ENCODE results near the gene ESR2. TPM values are rescaled to one million over a fixed set of nuclear protein-coding genes. Genes with fewer than 3 reads are reported as not detected.

Gene ESR2
- polyA plus RNA-seq, 3 donors = 0.04 TPM; not detected in 2

DNA sequence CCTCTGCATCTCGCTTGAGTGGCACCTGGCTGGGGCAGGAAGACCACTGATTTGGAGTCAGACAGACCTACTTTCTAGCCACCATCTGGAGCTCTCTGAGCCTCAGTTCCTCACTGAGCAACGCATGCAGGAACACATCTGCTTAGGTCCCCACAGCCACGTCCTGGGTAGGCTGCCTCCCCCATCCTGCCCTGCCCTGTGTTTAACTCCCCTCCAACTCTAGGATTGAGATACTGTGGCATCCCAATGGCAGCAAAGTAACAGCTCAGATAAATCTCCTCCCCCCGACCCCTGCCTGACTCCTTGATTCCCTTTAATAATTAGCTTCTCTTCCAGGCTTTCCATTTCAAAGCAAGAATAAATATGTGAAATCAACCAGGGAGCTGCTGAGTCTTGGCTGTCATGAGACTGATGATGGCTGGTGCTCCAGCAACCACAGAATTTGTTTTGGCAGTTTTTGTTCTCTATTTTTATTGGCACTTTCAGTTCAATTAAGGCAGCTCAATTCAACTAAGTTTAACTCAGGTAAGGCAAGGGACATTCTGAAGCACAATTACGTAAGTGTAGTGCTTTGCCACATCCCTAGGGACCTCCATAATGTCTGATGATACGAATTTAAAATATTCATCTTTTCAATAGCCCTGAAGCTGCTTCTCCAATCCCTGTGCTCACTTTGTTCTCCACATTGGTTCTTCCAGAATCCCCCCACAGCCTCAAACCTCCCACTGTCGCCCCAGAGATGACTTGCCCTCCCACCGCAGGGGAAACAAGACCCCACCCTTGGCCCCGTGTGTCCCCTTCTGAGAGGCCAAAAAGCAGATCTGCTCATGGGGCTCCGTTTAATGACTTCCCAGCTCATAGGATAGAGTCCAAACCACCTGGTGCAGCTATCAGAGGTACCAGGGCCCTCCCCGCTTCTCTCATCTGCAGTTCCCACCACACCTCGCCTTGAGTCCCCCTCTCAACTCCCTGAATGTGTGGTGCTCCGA is 58.2 kb downstream of the ESR2 start:
- Mint-ChIP-seq H3K27ac (peak overlapping the region in 1 of 7 donors; percentile 27), H3K27me3 (ENCODE audit: low read depth in 3 of 3) (peaks cover 0 to 2% (median 1%) of the 10 kb centered on the region in 3 donors), H3K36me3 (no peaks in the 10 kb centered on the region), H3K4me1 (no peaks in the 10 kb centered on the region), H3K9me3 (peaks cover 0 to 4% (median 0%) of the 10 kb centered on the region in 7 donors), H3K4me3 (no peak overlapping the region)
- H4K20me1 ChIP-seq (ENCODE audit: insufficient read depth, low read length) = no peaks in the 10 kb centered on the region
- TF ChIP-seq, protein P1, sequence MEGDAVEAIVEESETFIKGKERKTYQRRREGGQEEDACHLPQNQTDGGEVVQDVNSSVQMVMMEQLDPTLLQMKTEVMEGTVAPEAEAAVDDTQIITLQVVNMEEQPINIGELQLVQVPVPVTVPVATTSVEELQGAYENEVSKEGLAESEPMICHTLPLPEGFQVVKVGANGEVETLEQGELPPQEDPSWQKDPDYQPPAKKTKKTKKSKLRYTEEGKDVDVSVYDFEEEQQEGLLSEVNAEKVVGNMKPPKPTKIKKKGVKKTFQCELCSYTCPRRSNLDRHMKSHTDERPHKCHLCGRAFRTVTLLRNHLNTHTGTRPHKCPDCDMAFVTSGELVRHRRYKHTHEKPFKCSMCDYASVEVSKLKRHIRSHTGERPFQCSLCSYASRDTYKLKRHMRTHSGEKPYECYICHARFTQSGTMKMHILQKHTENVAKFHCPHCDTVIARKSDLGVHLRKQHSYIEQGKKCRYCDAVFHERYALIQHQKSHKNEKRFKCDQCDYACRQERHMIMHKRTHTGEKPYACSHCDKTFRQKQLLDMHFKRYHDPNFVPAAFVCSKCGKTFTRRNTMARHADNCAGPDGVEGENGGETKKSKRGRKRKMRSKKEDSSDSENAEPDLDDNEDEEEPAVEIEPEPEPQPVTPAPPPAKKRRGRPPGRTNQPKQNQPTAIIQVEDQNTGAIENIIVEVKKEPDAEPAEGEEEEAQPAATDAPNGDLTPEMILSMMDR (IDR thresholded peaks at IDR 0.05) = no peak
- intact Hi-C loops (cut with micrococcal nuclease) = no loop called here
- H3K4me1 ChIP-seq (ENCODE audit: control insufficient read depth in 1 of 2, insufficient read depth in 2 of 2, low read length in 2 of 2) = no peaks in the 10 kb centered on the region
- H3K79me2 ChIP-seq (ENCODE audit: insufficient read depth, low read length) = no peaks in the 10 kb centered on the region
- no peak overlapping the region for H2AFZ ChIP-seq (ENCODE audit: insufficient read depth, low read depth, low read length, poor library complexity, severe bottlenecking)
- H3K27me3 ChIP-seq (ENCODE audit: control insufficient read depth in 2 of 2, insufficient read depth in 2 of 2, low read length in 2 of 2) = no peaks in the 10 kb centered on the region
- no peaks in the 10 kb centered on the region for H3K9me3 ChIP-seq (replicated peaks in 1 of 2; ENCODE audit: control insufficient read depth in 1 of 2, insufficient read depth in 1 of 2, low read length in 2 of 2)
- no peak overlapping the region for H3K9ac ChIP-seq (ENCODE audit: insufficient read depth, low read length, poor library complexity, severe bottlenecking)
- 65% methylated on average over 12 of the region's 13 CpGs for WGBS (ENCODE audit: insufficient coverage)
- no peak overlapping the region for H3K4me3 ChIP-seq (replicated peaks in 1 of 3; ENCODE audit: low read depth in 2 of 3, low read length in 3 of 3)
- no peak overlapping the region for H3K4me2 ChIP-seq (replicated peaks; ENCODE audit: extremely low read depth, low read length, poor library complexity, severe bottlenecking)
- H3K36me3 ChIP-seq (replicated peaks in 1 of 2; ENCODE audit: control insufficient read depth in 1 of 2, insufficient read depth in 2 of 2, low read length in 2 of 2) = no peaks in the 10 kb centered on the region
- H3K27ac ChIP-seq (ENCODE audit: low read depth in 1 of 2, low read length in 2 of 2) = no peak overlapping the region
- no peak for DNase-seq

GRCh38 chr14:64234877-64235651 is 59.1 kb downstream of the ESR2 start:
- Mint-ChIP-seq H3K4me3 (no peak overlapping the region), H3K27ac (peak overlapping the region in 1 of 7 donors; percentile 27), H3K4me1 (no peaks in the 10 kb centered on the region), H3K36me3 (no peaks in the 10 kb centered on the region), H3K9me3 (peaks cover 0 to 3% (median 0%) of the 10 kb centered on the region in 7 donors), H3K27me3 (ENCODE audit: low read depth in 3 of 3) (peaks cover 0 to 2% (median 1%) of the 10 kb centered on the region in 3 donors)
- H3K4me3 ChIP-seq (replicated peaks in 1 of 3; ENCODE audit: low read depth in 2 of 3, low read length in 3 of 3) = no peak overlapping the region
- no peak for DNase-seq
- H3K79me2 ChIP-seq (ENCODE audit: insufficient read depth, low read length) = no peaks in the 10 kb centered on the region
- no peaks in the 10 kb centered on the region for H3K36me3 ChIP-seq (replicated peaks in 1 of 2; ENCODE audit: control insufficient read depth in 1 of 2, insufficient read depth in 2 of 2, low read length in 2 of 2)
- H4K20me1 ChIP-seq (ENCODE audit: insufficient read depth, low read length) = no peaks in the 10 kb centered on the region
- H3K4me2 ChIP-seq (replicated peaks; ENCODE audit: extremely low read depth, low read length, poor library complexity, severe bottlenecking) = no peak overlapping the region
- H3K4me1 ChIP-seq (ENCODE audit: control insufficient read depth in 1 of 2, insufficient read depth in 2 of 2, low read length in 2 of 2) = no peaks in the 10 kb centered on the region
- no peak overlapping the region for H3K9ac ChIP-seq (ENCODE audit: insufficient read depth, low read length, poor library complexity, severe bottlenecking)
- H2AFZ ChIP-seq (ENCODE audit: insufficient read depth, low read depth, low read length, poor library complexity, severe bottlenecking) = no peak overlapping the region
- WGBS (ENCODE audit: insufficient coverage) = 92% methylated on average over 24 of the region's 24 CpGs
- intact Hi-C loops (cut with micrococcal nuclease) = no loop called here
- no peak overlapping the region for H3K27ac ChIP-seq (ENCODE audit: low read depth in 1 of 2, low read length in 2 of 2)
- H3K9me3 ChIP-seq (replicated peaks in 1 of 2; ENCODE audit: control insufficient read depth in 1 of 2, insufficient read depth in 1 of 2, low read length in 2 of 2) = no peaks in the 10 kb centered on the region
- H3K27me3 ChIP-seq (ENCODE audit: control insufficient read depth in 2 of 2, insufficient read depth in 2 of 2, low read length in 2 of 2) = no peaks in the 10 kb centered on the region
- TF ChIP-seq, protein P1 (IDR thresholded peaks at IDR 0.05) = no peak

Measured in CD14-positive monocyte (primary cell).